Gastroesophageal sphincter (tissue), 3 donors: ENCODE results near the gene INO80E.

ENCODE experiments used
- CTCF ChIP-seq, 4 experiments: fragments of 200-600 bp in 2 of 4; fragments of 450-650 bp in 2 of 4; sonication (generic) in 1 of 4; IDR thresholded peaks; one replicate each; pipeline ENCODE4 v1.5.1; 2017 to 2019; ENCODE audit warnings: antibody characterized with exemption in 4 of 4, mild to moderate bottlenecking in 2 of 4, moderate library complexity in 2 of 4
- POLR2A ChIP-seq, 2 donors: fragments of 450-650 bp; IDR thresholded peaks; one replicate each; pipeline ENCODE4 v1.6.1; 2017; ENCODE audit warnings: antibody characterized with exemption in 2 of 2, mild to moderate bottlenecking in 2 of 2, moderate library complexity in 1 of 2
- POLR2AphosphoS5 ChIP-seq: sonication (generic); formaldehyde crosslinking; IDR thresholded peaks from one replicate; pipeline ENCODE4 v1.6.1; 2017; ENCODE audit warnings: antibody characterized with exemption

GRCh38 chr16:29986931-29987330 is 9.1 kb upstream of the INO80E start:
- TF ChIP-seq CTCF (IDR thresholded peaks at IDR 0.05) (no peak), POLR2AphosphoS5 (no peak), POLR2A (IDR thresholded peaks at IDR 0.05) (no peak)
